ENCODE data around the gene CHRNA7.

DNA sequence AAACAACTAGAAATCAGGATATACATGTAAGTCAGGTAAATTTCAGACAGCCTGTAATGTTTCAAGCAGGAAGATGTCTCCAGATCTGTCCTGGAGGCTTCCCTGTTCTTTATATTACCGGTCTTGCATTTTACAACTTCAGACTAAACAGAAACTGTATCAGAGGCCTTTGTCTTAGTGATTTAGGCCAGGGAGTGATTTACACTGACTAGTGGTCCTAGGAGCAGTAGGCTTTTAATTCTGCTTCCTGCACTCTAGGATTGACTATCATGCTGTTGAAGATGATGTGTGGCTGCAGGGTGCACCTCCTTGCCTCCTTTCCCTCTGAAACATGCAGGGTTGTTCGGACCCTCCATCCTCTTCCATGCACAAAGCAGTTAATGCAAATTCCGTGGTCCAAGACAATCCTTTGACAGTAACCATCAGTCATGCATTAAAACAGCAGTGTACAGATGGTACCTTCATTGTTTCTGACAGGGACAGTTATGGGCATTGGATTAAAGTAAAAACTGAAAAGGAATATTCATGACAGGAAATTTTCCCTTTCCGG, 27.6 kb downstream of the CHRNA7 start:
- TF ChIP-seq, protein P1, sequence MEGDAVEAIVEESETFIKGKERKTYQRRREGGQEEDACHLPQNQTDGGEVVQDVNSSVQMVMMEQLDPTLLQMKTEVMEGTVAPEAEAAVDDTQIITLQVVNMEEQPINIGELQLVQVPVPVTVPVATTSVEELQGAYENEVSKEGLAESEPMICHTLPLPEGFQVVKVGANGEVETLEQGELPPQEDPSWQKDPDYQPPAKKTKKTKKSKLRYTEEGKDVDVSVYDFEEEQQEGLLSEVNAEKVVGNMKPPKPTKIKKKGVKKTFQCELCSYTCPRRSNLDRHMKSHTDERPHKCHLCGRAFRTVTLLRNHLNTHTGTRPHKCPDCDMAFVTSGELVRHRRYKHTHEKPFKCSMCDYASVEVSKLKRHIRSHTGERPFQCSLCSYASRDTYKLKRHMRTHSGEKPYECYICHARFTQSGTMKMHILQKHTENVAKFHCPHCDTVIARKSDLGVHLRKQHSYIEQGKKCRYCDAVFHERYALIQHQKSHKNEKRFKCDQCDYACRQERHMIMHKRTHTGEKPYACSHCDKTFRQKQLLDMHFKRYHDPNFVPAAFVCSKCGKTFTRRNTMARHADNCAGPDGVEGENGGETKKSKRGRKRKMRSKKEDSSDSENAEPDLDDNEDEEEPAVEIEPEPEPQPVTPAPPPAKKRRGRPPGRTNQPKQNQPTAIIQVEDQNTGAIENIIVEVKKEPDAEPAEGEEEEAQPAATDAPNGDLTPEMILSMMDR (IDR thresholded peaks at IDR 0.05), result no peak
- TF ChIP-seq POLR2AphosphoS5 (IDR thresholded peaks at IDR 0.05) (no peak), EP300 (IDR thresholded peaks at IDR 0.05; ENCODE audit: low read depth) (no peak)
